AG09319 (cell line): Measurements from ENCODE around the gene PHF12.

Experiments used
- DNase-seq: peaks from one replicate; pipeline ENCODE4 v3.0.0-alpha.2; 2010; ENCODE audit warnings: low read depth; ENCODE audit errors: extremely low read depth
- TF ChIP-seq, protein P1 (sequence below): IDR thresholded peaks from 2 replicates; pipeline ENCODE4 v1.5.1; 2011; ENCODE audit warnings: low read depth, mild to moderate bottlenecking, inconsistent platforms, low read length, moderate library complexity

The PHF12 gene

DNA sequence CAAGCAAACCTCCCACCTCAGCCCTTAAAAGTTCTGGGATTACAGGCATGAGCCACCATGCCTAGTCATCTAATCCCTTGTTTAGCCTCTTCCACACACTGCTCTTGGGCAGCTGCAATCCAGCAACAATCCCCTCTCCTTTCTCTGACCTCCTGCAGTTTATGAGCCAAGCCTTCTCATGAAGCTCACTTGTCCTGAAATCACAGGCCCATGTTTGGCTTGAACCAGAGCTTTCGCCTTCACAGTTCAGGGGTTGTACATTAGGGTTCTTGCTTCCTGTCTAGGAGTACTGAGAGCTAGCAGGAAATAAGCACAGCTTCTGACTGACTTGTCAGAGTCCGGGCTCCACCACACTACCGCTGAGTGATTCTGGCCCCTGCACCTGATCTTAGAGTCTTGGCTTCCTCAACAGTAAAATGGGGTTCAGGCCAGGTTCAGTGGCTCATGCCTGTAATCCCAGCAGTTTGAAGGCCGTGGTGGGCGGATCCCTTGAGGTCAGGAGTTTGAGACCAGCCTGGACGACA, 80.2 kb downstream of the PHF12 start:
- no peak for DNase-seq
- TF ChIP-seq, protein P1, sequence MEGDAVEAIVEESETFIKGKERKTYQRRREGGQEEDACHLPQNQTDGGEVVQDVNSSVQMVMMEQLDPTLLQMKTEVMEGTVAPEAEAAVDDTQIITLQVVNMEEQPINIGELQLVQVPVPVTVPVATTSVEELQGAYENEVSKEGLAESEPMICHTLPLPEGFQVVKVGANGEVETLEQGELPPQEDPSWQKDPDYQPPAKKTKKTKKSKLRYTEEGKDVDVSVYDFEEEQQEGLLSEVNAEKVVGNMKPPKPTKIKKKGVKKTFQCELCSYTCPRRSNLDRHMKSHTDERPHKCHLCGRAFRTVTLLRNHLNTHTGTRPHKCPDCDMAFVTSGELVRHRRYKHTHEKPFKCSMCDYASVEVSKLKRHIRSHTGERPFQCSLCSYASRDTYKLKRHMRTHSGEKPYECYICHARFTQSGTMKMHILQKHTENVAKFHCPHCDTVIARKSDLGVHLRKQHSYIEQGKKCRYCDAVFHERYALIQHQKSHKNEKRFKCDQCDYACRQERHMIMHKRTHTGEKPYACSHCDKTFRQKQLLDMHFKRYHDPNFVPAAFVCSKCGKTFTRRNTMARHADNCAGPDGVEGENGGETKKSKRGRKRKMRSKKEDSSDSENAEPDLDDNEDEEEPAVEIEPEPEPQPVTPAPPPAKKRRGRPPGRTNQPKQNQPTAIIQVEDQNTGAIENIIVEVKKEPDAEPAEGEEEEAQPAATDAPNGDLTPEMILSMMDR = no peak

GRCh38 chr17:28867276-28867675, 84.0 kb downstream of the PHF12 start:
- DNase-seq = no peak
- TF ChIP-seq, protein P1 = no peak

GRCh38 chr17:28865946-28866752, 85.2 kb downstream of the PHF12 start:
- no peak for DNase-seq
- TF ChIP-seq, protein P1 = no peak

- TF ChIP-seq, protein P1 = no peak
- DNase-seq = no peak
Observed at GRCh38 chr17:28864991-28865849, 86.1 kb downstream of the PHF12 start.

DNA sequence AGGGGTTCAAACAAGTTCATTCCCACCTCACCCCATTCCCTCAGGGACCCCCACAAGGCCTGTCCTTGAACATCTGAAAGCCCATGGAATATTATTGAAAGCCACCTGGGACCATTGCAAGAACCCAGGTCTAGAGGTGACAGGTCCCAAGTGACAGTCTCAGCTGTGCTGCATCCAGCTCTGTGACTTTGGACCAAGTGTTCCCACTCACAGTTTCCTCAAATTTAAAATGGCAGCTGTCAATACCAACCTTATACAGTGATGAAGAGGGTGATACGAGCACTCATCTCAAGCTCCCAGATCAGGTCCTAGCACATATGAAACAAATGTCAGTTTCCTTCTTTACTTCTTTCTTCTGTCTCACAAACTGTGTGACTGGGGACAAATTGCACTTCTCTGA, 87.4 kb downstream of the PHF12 start:
- no peak for DNase-seq
- TF ChIP-seq, protein P1 = no peak

DNA sequence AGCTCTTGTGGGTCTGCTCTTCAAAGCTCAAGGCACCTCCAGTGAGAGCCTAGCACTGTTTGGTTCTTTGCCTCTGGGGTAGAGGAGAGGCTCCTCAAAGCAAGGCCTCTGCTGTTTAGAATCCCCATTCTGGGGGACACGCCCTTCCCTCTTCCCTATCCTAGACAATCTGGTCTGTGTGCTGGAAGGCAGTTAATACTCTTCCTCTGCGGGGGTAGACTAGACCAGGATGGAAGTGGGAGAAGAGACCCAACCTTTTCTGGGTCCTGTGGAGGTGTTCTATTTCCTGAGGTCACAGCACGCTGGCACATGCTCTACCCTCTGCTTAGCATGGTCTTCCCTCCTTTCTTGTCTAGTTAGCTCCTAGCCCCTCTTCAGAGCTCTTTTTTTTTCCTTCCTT, 88.8 kb downstream of the PHF12 start:
- TF ChIP-seq, protein P1 = no peak
- DNase-seq = no peak
